GM18858 (cell line): ENCODE data around the gene CRHR2.

Source experiments
- ATAC-seq: cut with Tn5 transposase; IDR thresholded peaks from one replicate; pipeline ENCODE4 v1.9.1; 2021; ENCODE audit not compliant: unreplicated experiment

The CRHR2 gene

DNA sequence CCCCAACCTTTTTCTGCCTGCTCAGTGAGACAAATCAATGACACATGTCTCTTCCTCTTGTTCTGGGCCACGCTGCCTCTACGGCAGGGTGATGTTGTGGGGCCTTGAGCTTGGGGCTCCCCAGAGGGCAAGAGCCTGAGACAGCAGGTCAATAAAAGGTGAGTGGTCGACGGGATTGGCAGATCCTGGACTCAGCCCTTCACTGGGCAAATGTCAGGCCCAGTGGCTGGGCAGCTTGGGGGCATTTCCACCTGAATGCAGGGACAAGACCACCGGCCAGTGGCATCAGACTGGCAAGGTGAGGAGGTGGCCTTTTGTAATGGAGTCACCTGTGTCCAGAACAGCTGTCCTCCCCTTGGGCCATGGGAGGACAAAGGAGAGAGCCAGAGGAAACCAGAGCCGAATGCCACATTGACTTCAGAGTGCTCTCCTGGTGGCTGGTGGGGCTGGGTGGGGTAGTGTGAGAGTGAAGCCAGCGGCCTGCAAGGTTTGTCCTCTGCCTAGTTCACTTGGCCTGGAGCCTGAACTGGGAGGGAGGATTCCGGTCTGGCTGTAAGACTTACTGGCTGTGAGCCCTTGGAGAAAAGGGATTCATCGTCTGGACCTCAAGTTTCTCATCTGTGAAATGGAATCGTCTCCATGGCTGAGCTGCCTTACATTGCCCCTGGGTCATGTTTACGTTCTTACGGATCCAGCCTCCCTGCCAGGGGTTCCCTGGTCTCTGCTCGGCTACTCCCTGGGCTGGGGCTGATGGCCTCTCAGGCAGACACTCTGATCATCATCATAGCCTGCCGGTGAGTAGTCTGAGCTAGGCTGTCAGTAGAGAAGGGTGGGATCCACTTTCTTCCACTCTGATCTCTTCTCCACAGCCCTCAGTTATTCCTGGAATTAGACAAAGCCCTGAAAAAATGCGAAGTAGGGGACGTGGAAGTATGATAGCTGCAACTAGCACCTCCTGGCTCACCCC is 25.4 kb upstream of the CRHR2 start:
- ATAC-seq, result no peak

DNA sequence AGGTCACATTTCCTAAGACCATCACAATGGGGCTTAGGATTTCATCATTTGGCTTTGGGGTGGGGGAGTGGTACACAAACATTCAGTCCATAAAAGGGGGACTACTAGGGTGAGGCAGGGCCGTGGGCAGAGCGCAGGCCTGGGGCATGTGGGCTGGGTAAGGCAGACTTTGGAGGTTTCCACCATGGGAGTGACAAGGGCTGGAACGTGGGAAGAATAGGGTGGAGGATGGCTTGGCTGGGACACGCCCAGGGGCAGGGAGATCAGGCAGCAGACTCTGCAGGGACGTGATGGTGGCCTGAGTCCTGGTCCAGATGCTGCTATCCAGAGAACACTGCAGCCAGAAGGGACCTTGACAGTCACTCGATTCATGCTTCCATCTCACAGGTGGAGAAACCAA is 24.7 kb upstream of the CRHR2 start:
- no peak for ATAC-seq

DNA sequence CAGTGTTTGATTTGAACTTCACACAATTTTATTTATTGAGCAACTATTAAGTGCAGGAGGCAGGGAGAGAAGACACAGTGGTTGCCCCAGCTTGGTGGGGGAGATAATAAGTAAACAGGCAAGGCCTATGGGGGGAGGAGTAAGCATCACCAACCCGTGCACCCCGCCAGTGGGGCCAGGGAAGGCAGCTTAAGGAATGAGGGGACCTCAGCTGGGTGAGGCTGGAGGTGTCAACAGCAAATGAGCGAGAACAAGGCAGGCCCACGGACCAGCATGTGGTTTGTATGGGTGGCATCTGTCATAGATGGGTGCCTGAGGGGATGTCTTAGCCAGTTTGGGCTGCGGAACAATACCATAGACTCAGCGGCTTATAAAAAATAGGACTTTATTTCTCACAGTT is 24.1 kb upstream of the CRHR2 start:
- ATAC-seq, result no peak

DNA sequence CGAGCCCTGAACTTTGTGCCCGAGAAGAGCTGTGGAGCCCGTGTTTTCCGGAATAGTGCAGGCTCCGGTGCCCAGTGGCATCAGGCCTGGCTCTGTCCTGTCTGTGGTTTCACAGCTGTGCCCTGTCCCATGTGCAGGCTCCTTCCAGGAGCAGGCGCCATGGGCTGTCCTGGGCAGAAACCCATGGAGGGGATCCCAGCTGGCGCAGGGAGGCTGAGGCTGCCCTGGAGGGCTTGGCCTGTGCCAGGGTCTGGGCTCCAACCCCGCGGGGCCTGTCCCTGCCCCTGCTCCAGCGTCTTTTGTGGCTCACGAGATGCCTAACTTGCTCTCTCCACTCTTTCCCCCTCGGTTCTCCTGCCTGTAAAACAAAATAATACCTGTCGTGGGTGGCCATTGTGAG is 23.3 kb upstream of the CRHR2 start:
- ATAC-seq, result no peak

DNA sequence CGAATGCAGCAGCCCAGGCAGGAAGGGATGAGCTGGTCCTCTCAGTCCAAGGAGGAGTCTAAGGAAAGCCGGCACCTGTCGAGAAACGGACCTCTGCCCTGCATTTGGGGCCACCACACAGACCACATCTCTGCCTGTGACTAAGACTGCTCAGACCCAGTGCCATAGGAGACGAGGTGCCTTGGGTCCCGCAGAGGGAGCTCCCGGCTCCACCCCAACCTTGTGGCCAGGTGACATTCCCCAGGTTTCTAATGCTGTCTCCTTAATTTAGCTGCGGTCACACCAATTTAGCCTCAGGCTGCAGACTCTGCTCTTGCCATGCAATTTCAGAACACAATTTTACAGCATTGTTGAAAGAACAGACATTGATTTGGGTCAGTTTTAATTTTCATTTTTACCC is 22.8 kb upstream of the CRHR2 start:
- no peak for ATAC-seq

DNA sequence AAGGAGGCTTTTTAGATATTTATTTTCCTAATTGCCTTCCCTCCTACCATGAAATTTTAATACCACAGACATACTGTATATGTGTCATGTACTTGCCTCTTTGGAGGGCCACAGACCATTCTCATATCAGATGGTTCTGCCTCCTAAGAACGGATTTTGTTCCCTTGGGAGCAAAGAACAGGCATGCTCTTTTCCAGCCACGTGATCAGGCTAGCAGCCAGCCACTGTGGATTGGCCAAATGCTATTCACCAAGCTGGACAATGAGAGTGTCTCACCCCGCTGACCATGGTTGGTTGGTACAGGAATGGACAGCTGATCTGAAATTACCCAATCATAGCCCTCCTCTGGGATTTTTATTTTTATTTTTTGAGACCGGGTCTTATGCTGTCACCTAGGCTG is 21.5 kb upstream of the CRHR2 start:
- no peak for ATAC-seq

DNA sequence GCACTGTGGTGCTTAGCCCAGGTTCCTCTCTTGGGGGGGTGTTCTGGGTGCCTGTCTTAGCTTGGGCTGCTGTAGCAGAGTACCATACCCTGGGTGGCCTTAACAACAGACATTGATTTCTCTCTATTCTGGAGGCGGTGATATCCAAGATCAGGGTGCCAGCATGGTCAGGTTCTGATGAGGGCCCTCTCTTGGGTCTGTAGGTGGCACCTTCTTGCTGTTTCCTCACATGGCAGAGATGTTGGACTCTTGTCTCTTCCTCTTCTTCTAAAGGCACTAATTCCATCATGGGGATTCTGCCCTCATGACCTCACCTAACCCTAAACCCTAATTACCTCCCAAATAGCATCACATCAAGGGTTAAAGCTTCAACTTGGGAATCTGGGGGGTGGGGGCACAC is 19.9 kb upstream of the CRHR2 start:
- ATAC-seq, result no peak

DNA sequence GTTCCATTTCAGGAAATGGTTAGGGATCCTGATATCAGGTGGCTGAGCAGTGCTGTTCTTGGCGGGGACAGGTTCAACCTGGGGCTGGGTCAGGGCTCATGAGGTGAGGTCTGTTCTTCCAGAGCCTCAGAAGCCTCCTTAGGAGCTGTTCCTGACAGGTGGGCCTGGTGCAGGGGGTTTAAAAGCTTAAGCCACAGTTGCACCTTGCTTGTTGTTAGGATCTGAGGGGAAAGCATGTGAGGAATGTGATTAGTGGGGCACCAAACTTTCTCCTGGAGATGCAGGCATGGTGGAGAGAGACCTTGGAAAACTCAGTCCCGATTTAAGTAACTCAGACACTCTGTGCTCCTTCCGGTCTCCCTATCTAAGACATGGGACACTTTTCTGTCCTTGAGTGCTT is 18.7 kb upstream of the CRHR2 start:
- no peak for ATAC-seq

DNA sequence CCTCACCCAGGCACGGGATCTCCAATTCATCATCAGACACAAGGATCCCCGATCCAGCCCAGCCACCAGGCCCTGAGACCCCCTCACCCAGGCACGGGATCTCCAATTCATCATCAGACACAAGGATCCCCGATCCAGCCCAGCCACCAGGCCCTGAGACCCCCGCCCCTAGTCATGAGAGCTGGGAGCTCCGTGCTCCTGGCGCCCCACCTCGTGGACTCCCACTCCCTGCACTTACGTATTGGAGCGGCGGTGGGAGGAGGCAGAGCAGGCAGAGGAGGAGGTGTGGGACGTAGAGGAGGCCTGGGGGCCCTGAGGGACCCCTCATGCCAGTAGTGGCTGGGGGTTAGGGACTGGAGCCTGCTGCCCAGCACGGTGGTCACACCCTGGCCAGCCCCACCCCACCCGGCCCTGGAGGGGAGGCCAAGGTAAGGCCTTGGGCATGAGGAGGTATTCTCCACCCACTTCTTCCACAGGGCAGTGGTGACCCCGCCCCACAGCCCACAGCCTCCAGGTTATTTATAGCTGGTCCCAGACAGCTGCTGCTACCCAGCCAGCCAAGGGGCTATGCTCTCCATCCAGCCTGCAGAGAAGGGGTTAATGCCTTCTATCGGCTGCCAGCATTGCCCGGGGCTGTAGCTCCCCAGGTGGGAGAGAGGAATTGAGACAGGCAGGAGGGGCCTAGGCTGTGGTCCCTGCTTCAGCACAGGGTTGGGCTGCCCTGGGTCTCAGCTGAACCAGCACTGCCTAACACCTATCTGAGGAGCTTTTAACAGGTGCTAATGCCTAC is 17.6 kb upstream of the CRHR2 start:
- no peak for ATAC-seq

DNA sequence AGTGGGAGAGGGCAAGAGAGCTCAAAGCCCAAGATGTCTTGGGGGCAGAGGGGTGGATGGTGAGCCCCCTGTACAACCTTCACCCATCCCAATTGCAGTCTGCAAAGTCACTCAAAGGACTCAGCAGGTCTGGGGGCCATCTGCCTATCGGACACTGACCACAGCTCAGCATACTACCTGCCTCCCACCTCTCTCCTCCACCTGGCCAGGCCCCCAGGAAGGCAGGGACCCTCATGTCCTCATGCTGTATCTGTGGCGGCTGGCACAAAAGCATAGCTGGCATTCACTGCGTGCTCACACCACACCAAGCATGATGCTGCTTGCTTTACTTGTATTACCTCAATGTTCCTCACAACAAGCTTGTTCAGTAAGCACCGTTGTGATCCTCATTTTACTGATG is 16.2 kb upstream of the CRHR2 start:
- no peak for ATAC-seq

DNA sequence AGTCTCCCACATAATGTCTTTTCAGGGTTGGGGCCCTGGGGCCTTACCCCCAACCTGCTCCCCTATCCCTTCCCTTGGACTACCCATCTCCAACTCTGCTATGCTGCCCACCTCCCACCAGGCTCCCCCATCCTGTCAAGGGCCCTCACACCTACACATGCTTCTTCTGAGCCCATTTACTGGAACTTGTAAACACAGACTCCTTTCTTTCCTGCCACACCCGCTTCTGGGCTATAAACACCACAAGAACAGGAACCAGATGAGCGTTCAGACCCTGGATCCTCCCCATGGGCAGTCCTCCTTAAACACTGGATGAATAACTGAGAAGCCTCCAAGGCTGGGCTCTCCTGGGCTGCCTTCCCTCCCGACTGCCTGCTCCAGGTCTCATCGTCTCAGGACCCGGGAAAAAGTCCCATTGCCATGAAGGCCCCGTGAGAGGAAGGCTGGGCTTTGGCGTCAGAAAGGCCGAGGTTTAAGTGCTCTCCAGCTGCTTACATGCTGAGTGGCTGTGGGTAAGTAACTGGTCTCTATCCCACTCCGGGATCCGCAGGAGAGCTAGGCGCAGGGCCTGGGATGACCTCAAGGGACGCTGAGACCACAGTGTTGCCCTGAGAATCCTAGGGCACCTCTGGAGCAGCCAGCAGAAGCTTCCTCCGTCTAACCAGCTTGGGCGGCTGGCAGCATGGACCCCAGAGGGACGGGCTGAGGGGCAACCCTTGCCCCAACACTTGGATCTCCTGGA is 15.6 kb upstream of the CRHR2 start:
- ATAC-seq, result no peak

DNA sequence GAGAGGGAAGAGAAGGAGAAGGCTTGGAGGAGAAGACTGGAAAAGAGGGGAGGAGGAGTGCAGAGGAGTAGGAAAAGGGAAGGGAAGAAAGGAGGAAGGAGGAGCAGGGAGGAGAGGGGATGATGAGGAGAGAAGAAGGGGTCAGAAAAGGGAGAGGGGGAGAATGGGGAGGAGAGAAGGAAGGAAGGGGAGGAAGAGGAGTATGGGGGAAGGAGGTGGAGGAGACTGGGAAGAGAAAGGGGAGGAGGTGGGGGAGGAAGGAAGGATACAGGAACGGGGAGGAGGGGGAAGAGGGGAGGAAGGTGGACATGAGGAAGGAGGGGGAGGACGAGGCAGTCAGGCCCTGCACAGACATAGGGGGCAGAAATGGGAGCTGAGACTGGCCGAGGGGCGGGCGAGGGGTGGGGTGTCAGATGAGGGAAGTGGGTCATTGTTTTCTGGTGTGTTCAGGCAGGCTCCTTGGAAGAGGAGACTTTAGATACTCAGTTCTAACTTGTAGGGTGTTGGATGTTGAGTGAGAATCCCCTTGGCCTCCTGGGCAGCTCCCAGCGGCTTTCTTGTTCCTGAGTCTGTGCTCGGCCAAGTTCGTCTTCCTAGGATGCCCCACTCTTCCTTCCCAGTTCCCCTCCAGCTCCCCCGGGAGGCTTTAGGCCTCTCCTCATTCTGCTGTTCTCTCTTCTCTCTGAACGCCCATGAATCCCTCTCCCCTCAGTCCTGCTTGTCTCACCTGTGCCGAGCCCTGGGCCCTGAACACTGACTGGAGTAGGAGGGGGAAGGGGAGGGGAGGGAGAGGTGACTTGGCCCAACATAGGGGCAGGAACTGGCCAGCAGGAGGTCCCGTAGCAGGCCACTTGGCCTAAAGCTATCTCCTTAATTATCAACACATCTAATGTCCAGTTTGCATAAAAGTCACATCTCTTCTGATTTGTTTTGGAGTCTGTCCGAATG is 12.8 kb upstream of the CRHR2 start:
- ATAC-seq, result no peak

DNA sequence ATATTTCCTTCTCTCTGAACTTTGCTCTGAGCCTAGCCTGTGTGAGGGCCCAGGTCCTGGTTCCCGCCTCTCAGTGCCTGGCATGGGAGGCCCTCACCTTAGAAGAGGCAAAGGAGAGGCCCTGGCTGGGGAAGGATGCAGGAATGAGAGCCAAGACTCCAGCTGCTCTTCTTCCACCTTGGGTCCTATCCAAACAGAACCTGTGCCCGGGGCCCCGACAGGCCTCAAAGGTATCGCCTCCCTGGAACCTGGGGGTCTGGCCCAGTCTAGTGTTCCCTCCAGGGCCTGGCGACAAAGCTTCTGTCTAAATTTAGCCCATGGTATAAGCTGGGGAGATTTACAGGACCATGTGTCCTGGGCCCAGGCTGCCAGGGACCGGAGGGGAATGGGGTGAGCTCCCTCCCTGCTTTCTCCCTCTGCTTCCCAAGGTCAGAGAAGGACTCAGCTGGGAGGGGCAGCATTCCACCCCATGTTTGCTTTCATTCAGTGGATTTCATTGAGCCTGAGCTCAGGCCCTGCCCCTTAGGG is 12.0 kb upstream of the CRHR2 start:
- ATAC-seq, result no peak

DNA sequence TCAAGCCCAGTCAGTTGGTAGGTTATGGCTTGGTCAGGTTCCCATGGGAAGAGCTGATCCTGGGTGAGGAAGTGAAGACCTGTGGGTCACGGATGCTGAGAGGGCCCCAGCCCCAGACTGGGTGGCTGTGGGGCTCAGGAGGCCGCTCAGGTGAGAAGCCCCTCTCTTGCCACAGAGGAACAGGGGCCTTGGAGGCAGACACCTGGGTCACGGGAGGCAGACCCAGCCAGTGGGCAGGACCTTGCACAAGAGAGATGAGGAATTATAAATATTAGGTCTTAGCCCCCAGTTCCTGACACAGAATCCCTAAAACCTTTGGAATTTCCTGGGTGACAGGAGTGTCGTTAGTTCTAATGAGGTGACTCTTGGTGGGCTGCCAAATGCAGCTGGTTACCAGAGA is 10.6 kb upstream of the CRHR2 start:
- ATAC-seq, result no peak

DNA sequence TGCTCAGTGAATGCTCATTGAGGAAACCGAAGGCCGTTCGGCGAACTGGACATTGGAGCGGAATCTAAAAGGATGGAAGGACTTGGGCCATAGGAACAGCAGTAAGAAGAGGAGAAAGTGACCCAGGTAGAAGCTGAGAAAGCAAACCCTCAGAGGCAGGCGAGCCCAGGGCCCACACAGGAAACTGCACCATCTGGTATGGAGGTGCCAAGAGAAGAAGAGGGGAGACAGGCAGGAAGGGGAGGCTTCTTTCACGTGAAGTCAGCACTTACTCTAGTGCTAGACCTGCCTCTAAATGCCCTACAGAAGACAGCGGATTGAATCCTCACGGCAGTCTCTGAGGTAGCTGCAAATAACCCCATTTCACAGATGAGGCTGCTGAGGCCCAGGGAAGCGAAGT is 10.2 kb upstream of the CRHR2 start:
- no peak for ATAC-seq

DNA sequence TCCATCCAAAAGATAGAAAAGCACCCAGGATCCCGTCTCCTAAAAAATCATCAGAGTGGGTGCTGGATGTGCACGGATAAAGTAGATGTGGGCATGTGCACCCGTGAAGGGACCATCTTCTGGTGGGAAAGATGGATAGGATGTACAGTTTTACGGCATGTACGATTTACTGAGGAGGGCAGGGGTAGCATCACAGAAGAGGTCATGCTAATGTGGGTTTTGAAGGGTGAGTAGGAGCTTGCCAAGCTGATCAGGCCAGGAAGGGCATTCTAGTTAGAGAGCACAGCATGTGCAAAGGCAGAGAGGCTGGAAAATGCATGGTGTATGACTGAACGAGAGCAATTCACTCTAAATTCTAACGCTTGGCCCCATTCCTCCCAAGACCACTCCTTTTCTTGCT is 7.8 kb upstream of the CRHR2 start:
- no peak for ATAC-seq

DNA sequence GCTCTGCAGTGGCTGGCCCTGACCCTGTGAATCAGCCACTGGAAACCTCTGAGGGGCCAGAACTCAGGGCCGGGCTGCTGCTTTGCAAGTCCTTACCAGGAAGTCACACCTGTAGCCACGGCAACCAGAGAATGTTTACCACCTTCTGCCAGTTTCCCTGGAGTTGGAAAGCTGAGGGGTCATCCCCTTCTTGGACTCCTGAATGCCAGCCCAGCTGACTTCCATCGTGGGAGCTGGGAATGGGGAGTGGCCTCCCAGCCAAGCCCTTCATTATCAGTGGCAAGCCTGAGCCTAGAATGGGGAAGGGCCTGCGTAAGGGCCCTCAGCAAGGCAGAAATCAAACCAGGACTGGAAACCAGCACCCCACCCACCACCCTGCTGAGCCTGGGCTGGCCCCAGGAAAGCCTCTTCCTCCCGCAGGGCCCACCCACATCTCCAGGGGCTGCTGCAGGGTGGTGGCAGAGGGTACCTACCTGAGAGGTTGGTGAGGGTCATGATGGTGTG is 6.5 kb upstream of the CRHR2 start:
- no peak for ATAC-seq

DNA sequence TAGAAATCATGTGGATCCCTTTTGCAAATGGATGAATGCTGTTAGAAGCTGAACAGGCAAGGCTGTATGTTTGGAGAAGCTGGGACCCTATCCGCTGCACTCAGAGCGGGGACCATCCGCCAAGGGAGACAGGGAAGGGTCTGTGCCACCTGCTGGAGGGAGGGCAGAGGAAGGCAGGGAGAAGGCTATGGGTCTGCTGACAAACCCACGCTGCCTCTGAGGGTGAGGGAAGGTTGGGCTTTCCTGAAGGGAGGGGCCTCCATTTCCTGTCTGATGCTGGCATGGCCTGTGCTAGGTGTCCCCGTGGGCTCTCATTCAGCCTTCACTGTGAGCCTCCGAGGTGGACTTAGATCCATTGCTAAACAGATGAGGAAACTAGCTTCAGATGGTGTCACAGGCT is 5.3 kb upstream of the CRHR2 start:
- no peak for ATAC-seq

DNA sequence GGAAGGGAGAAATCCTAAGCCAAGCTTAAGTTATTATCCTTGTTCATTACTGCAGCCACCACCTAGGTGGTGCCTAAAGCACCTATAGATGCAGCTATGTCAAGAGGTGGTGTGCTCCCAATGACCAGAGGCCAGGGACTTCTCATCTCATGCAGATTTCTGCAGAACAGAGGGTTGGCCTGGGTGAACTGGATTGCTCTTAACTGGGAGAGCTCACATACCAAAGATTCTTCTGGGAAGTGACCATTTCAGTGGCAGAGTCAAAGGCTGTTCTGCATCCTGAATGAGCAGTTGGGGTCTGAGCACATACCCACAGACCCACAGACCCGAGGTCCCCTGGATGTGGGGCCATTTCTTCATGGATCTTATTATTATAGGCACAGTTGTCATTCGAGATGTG is 2.1 kb upstream of the CRHR2 start:
- ATAC-seq, result no peak

DNA sequence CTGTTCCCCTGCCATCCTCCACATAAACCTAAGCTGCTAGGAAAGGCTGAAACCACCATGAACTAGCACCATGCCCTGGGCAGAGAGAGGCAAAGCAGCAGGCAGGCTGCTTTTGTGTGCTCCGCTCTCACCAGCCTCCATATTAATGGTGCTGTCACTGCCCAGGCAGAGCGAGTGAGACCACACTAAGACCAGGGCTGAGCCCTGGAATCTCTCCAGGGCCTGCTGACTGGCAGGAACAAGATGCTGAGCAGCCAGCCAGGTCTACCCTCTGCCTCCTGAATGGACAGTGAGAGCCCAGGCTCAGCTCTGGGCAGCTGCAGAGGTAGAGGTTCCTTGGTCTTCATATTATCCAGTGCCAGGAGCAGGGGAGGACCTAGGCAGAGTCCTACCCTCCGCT is 1.6 kb upstream of the CRHR2 start:
- ATAC-seq, result no peak
